Gastroesophageal sphincter (tissue), 2 donors: ENCODE measurements around the gene ZNF236.

Experiments
- POLR2A ChIP-seq, 2 donors: fragments of 450-650 bp; IDR thresholded peaks; one replicate each; pipeline ENCODE4 v1.6.1; 2017; ENCODE audit warnings: antibody characterized with exemption in 2 of 2, mild to moderate bottlenecking in 2 of 2, moderate library complexity in 1 of 2
- POLR2AphosphoS5 ChIP-seq: sonication (generic); formaldehyde crosslinking; IDR thresholded peaks from one replicate; pipeline ENCODE4 v1.6.1; 2017; ENCODE audit warnings: antibody characterized with exemption

- TF ChIP-seq POLR2AphosphoS5 (no peak), POLR2A (IDR thresholded peaks at IDR 0.05) (no peak)
Observed at GRCh38 chr18:76816127-76816526, 6.2 kb upstream of the ZNF236 start.
